GM19463 (cell line): ENCODE results near the gene GATAD2B.
"Not testable (repeated sequence)": the region's sequence is repeated elsewhere in the genome, so short reads cannot be mapped to it uniquely, and the experiment has no call there.

ENCODE experiments used
- ATAC-seq: cut with Tn5 transposase; IDR thresholded peaks from one replicate; pipeline ENCODE4 v1.9.1; 2021; ENCODE audit warnings: mild to moderate bottlenecking, moderate library complexity; ENCODE audit not compliant: unreplicated experiment

Gene GATAD2B

GRCh38 chr1:153932156-153933131 is 9.7 kb upstream of the GATAD2B start:
- ATAC-seq, result no peak

GRCh38 chr1:153929981-153930948 is 7.5 kb upstream of the GATAD2B start:
- ATAC-seq, result no peak

GRCh38 chr1:153929426-153929825 is 6.7 kb upstream of the GATAD2B start:
- no peak for ATAC-seq

GRCh38 chr1:153928791-153929341 is 6.1 kb upstream of the GATAD2B start:
- ATAC-seq, result no peak

GRCh38 chr1:153928245-153928644 is 5.5 kb upstream of the GATAD2B start:
- no peak for ATAC-seq

GRCh38 chr1:153926405-153926804 is 3.6 kb upstream of the GATAD2B start:
- ATAC-seq, result no peak

- peak; percentile 26 for ATAC-seq
These were observed 448 bp downstream of the GATAD2B start for GRCh38 chr1:153922076-153922971.

- no peak for ATAC-seq
These were observed 1.0 kb downstream of the GATAD2B start for GRCh38 chr1:153921803-153922075.

GRCh38 chr1:153921080-153921802 is 1.5 kb downstream of the GATAD2B start:
- ATAC-seq, result no peak

- no peak for ATAC-seq
These were observed 2.6 kb downstream of the GATAD2B start for GRCh38 chr1:153919876-153920852.

GRCh38 chr1:153916297-153916696 is 6.5 kb downstream of the GATAD2B start:
- ATAC-seq, result no peak

GRCh38 chr1:153912349-153912748 is 10.4 kb downstream of the GATAD2B start:
- no peak for ATAC-seq

- not testable (repeated sequence) for ATAC-seq
These were observed 12.2 kb downstream of the GATAD2B start for GRCh38 chr1:153910560-153910959.

GRCh38 chr1:153908071-153908470 is 14.7 kb downstream of the GATAD2B start:
- no peak for ATAC-seq

GRCh38 chr1:153907134-153907533 is 15.6 kb downstream of the GATAD2B start:
- no peak for ATAC-seq

GRCh38 chr1:153906396-153906795 is 16.4 kb downstream of the GATAD2B start:
- ATAC-seq, result no peak

GRCh38 chr1:153905908-153906307 is 16.9 kb downstream of the GATAD2B start:
- not testable (repeated sequence) for ATAC-seq

- no peak for ATAC-seq
These were observed 18.8 kb downstream of the GATAD2B start for GRCh38 chr1:153903841-153904455.
